ENCODE data around the gene ANAPC2.

ANAPC2 gene

DNA sequence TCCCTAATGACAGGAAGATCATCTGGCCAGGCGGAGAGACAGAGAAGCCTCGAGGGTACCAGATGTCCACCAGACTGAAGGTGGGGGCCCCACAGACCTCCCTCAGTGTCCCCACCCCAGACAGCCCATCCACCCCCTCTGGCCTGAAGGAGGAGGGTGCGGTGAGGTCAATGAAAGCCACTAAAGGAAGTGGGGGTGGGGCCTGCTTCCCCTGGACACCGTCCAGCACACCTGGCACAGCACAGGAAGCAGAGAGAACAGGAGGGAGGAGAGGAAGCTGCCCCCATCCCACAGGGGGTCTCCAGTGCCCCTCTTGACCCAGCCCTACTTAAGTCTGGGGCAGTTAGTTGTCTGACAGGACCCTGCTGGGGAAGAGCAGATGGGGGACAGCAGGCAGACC is 29.7 kb downstream of the ANAPC2 start:
- DNase-seq (ENCODE audit: low read depth), result no peak
- TF ChIP-seq, protein P1, sequence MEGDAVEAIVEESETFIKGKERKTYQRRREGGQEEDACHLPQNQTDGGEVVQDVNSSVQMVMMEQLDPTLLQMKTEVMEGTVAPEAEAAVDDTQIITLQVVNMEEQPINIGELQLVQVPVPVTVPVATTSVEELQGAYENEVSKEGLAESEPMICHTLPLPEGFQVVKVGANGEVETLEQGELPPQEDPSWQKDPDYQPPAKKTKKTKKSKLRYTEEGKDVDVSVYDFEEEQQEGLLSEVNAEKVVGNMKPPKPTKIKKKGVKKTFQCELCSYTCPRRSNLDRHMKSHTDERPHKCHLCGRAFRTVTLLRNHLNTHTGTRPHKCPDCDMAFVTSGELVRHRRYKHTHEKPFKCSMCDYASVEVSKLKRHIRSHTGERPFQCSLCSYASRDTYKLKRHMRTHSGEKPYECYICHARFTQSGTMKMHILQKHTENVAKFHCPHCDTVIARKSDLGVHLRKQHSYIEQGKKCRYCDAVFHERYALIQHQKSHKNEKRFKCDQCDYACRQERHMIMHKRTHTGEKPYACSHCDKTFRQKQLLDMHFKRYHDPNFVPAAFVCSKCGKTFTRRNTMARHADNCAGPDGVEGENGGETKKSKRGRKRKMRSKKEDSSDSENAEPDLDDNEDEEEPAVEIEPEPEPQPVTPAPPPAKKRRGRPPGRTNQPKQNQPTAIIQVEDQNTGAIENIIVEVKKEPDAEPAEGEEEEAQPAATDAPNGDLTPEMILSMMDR (conservative IDR thresholded peaks at IDR 0.05; ENCODE audit: low read length), result no peak
- H3K4me3 ChIP-seq (ENCODE audit: low read length), result no peak overlapping the region

DNA sequence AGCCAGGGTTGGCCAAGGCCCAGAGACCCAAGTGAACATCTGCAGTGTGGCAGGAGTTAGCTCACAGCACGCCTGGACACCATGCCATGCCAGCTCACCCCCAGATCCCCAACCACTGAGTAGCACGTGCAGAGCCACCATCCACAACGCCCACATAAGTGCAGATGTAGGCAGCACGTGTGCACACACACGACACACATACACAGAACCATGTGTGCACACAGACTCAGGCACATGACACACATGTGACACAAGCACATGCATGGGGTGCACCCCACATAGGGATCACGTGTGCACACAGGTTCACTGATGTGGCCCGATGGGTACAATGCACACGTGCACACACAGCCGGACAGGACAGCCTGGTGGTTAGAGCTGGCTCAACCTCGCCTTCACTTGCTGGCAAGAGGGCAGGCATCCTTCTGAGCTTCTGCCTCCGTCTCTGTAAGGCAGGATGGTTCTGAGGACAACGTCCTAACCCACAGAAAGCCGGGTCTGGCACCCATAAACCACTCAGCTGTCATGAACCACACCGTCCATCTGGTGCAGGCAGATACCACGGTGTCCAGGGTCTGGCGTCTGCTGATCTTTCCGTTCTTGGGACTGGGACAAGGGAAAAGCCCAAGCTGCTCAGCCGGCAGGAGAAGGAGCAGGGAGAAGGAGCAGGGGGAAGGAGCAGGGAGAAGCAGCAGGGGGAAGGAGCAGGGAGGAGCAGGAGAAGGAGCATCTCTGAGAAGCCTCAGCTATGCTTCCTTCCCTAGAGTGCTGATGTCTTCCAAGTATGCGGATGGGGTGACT is 30.5 kb downstream of the ANAPC2 start:
- no peak overlapping the region for H3K4me3 ChIP-seq (ENCODE audit: low read length)
- TF ChIP-seq, protein P1 (conservative IDR thresholded peaks at IDR 0.05; ENCODE audit: low read length), result no peak
- DNase-seq (ENCODE audit: low read depth), result peak; percentile 38

DNA sequence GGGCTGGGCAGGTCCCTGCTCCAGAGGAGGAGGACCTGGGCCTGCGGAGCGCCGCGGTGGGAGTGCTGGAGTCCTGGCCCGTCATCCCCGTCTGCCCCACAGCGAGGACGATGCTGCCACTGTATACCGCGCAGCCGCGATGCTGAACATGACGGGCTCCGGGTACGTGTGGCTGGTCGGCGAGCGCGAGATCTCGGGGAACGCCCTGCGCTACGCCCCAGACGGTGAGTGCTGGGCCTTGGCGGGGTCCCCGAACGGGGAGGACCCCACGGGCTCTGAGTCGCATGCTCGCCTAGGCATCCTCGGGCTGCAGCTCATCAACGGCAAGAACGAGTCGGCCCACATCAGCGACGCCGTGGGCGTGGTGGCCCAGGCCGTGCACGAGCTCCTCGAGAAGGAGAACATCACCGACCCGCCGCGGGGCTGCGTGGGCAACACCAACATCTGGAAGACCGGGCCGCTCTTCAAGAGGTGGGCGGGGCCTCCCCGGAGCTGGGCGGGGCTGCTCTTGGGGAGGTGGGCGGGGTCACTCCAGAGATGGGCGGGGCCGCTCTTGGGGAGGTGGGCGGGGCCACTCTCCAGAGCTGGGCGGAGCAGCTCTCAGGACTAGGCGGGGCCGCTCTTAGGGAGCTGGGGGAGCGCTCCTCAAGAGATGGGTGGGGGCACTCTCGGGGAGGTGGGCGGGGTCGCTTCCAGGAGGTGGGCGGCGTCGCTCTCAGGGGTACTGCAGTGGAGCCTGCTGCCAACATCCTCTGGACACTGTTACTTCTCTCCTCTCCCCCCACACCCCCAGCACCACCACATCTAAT is 31.6 kb downstream of the ANAPC2 start:
- peak overlapping the region; percentile 47 for H3K4me3 ChIP-seq (ENCODE audit: low read length)
- DNase-seq (ENCODE audit: low read depth), result peak; percentile 34
- TF ChIP-seq, protein P1 (conservative IDR thresholded peaks at IDR 0.05; ENCODE audit: low read length), result no peak

DNA sequence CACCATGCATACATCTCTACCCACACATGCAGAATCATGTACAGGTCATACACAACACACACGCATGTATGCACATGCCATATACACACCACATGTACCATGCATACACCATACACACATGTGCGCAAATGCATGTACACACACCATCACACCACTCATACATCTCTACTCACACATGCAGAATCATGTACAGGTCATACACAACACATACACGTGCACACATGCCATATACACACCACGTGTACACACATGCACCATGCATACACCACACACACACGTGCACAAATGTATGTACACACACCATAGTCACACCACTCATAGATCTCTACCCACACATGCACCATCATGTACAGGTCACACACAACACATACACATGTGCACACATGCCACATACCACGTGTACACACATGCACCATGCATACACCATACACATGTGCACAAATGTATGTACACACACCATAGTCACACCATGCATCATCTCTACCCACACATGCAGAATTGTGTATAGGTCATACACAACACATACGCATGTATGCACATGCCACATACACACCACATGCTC is 35.4 kb downstream of the ANAPC2 start:
- TF ChIP-seq, protein P1 (conservative IDR thresholded peaks at IDR 0.05; ENCODE audit: low read length), result no peak
- no peak overlapping the region for H3K4me3 ChIP-seq (ENCODE audit: low read length)
- DNase-seq (ENCODE audit: low read depth), result no peak

DNA sequence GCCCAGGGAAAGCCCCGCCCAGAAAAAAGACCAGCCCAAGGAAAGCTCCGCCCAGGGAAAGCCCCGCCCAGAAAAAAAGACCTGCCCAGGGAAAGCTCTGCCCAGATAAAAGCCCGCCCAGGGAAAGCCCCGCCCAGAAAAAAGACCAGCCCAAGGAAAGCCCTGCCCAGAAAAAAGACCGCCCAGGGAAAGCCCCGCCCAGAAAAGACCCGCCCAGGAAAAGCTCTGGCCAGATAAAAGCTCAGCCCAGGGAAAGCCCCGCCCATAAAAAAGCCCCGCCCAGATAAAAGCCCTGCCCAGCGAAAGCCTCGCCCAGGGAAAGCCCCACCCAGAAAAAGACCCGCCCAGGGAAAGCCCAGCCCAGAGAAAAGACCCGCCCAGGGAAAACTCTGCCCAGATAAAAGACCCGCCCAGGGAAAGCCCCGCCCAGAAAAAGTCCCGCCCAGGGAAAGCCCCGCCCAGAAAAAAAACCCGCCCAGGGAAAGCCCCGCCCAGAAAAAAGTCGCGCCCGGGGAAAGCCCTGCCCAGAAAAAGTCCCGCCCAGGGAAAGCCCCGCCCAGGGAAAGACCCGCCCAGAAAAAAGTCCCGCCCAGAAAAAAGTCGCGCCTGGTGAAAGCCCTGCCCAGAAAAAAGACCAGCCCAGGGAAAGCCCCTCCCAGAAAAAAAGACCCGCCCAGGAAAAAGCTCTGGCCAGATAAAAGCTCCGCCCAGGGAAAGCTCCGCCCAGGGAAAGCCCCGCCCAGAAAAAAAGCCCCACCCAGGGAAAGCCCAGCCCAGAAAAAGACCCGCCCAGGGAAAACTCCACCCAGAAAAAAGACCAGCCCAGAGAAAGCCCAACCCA is 37.5 kb downstream of the ANAPC2 start:
- DNase-seq (ENCODE audit: low read depth), result no peak
- H3K4me3 ChIP-seq (ENCODE audit: low read length), result no peak overlapping the region
- TF ChIP-seq, protein P1 (conservative IDR thresholded peaks at IDR 0.05; ENCODE audit: low read length), result no peak

DNA sequence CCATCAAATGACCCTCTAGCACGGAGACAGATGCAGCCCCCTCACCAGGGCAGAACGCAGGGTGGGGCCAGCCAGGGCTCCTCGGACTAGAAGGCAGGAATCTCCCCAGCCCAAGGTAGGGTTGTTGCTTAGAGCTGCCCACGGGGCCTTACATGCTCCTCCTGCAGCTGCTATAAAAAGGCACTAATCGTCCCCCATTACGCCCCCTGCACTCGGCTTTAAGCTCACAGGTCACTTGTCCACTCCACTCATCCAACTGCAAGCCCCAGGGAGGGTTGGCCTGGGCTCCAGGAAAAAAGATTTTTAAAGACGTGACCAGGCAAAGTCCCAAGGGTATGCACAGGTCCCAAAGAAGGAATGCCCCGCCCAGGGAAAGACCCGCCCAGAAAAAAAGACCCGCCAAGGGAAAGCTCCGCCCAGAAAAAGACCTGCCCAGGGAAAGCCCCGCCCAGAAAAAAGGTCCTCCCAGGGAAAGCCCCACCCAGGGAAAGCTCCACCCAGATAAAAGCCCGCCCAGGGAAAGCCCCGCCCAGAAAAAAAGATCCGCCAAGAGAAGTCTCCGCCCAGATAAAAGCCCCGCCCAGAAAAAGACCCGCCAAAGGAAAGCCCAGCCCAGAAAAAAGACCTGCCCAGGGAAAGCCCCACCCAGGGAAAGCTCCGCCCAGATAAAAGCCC is 38.3 kb downstream of the ANAPC2 start:
- DNase-seq (ENCODE audit: low read depth), result no peak
- TF ChIP-seq, protein P1 (conservative IDR thresholded peaks at IDR 0.05; ENCODE audit: low read length), result no peak
- no peak overlapping the region for H3K4me3 ChIP-seq (ENCODE audit: low read length)

All from AG10803 (cell line).